C4-2B (cell line): ENCODE data around the gene NBR1.
"Not testable (repeated sequence)": the region's sequence is repeated elsewhere in the genome, so short reads cannot be mapped to it uniquely, and the experiment has no call there.

ENCODE experiments used
- H3K27ac ChIP-seq: fragments of 450-650 bp; 2 replicates; pipeline ENCODE4 v1.5.1; 2017

Gene NBR1

DNA sequence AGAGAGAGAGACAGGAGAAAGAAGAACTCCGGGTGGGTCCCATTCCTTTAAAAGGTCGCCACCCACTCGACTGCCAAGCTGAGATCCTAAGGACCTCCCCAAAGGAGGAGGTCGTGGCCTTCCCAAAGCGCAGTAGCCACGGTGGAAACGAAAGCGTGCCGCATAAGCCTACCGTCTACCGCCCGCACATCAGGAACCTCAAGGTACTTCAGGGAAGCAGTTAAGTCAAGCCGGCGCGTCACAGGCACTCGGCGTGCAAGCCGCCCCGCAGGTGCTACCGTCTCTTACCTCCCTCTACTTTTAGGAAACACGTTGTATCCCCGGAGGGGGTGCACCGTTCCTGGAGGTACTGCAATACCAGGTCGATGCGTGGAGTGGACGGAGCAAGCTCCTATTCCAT is 68.6 kb downstream of the NBR1 start:
- H3K27ac ChIP-seq, result not testable (repeated sequence)

DNA sequence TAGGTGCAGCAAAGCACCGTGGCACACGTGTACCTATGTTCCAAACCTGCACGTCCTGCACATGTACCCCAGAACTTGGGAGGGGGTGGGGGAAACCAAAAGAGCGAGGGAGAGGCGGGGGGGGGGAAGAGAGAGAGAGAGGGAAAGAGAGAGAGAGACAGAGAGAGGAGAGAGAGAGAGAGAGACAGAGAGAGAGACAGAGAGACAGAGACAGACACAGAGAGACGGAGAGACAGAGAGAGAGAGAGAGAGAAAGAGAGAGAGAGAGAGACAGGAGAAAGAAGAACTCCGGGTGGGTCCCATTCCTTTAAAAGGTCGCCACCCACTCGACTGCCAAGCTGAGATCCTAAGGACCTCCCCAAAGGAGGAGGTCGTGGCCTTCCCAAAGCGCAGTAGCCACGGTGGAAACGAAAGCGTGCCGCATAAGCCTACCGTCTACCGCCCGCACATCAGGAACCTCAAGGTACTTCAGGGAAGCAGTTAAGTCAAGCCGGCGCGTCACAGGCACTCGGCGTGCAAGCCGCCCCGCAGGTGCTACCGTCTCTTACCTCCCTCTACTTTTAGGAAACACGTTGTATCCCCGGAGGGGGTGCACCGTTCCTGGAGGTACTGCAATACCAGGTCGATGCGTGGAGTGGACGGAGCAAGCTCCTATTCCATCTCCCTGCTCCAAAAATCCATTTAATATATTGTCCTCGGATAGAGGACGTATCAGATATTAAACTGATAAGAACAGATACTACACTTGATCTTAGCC is 69.8 kb downstream of the NBR1 start:
- not testable (repeated sequence) for H3K27ac ChIP-seq

DNA sequence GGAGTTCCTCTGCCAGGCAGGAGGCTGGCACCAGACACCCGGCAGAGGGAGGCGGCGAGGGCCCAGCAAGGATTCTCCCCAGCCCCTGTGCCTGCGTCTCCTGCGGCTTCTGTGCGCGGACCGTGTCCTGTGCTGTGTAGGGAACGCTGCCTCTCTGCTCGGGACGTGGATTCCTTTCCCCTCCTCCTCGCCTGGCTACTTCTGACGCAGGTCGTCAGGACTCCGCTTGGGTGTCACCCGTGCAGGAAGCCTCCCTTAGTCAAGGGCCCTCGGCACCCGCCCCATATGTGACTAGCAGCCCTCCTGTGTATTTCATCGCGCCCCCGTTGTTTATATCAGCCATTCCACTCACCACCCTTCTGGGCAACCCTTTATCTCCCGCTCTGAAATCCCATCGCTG is 75.4 kb downstream of the NBR1 start:
- H3K27ac ChIP-seq, result not testable (repeated sequence)
